ENCODE results near the gene USP46. TPM values are rescaled to one million over a fixed set of nuclear protein-coding genes. Genes with fewer than 3 reads are reported as not detected.

USP46 gene
- total and polyA plus RNA-seq, 12 donors, result 1.9 to 37.5 (median 19.2) TPM

DNA sequence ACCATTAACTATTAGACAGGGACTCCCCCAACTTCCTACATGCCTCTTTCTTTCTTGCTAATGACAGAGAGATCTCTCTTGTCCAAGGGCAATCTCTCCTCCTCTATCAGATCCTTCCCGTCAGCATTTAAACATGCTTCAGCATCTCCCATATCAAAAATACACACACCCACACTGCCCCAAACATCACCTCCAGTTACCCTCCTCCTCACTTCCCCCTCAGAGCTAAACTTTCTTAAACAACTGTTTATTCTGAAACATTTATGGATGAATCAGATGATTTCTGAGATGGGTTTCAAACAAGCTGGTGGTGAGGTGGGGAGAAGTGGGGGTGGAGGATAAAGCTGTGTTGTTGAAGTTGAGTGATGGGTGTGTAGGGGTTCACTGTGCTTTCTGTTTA is 23.5 kb downstream of the USP46 start:
- H3K4me1 ChIP-seq (replicated peaks in 1 of 2), result peaks cover 0 to 1% of the 10 kb centered on the region in 2 donors
- 77 to 92% (median 92%) methylated on average over 1 of the region's 1 CpG for WGBS, 4 donors
- no peaks in the 10 kb centered on the region for H3K36me3 ChIP-seq (replicated peaks in 1 of 2)
- no peaks in the 10 kb centered on the region for H3K27me3 ChIP-seq
- no peak overlapping the region for H3K4me3 ChIP-seq
- DNase-seq, result no peak
- intact Hi-C loops (cut with DNase I), result no loop called here
- no peaks in the 10 kb centered on the region for H3K9me3 ChIP-seq (replicated peaks in 1 of 3)
- TF ChIP-seq POLR2A (IDR thresholded peaks at IDR 0.05), result no peak
- TF ChIP-seq, protein P1, sequence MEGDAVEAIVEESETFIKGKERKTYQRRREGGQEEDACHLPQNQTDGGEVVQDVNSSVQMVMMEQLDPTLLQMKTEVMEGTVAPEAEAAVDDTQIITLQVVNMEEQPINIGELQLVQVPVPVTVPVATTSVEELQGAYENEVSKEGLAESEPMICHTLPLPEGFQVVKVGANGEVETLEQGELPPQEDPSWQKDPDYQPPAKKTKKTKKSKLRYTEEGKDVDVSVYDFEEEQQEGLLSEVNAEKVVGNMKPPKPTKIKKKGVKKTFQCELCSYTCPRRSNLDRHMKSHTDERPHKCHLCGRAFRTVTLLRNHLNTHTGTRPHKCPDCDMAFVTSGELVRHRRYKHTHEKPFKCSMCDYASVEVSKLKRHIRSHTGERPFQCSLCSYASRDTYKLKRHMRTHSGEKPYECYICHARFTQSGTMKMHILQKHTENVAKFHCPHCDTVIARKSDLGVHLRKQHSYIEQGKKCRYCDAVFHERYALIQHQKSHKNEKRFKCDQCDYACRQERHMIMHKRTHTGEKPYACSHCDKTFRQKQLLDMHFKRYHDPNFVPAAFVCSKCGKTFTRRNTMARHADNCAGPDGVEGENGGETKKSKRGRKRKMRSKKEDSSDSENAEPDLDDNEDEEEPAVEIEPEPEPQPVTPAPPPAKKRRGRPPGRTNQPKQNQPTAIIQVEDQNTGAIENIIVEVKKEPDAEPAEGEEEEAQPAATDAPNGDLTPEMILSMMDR (IDR thresholded peaks at IDR 0.05), result no peak
- no peak overlapping the region for H3K27ac ChIP-seq

DNA sequence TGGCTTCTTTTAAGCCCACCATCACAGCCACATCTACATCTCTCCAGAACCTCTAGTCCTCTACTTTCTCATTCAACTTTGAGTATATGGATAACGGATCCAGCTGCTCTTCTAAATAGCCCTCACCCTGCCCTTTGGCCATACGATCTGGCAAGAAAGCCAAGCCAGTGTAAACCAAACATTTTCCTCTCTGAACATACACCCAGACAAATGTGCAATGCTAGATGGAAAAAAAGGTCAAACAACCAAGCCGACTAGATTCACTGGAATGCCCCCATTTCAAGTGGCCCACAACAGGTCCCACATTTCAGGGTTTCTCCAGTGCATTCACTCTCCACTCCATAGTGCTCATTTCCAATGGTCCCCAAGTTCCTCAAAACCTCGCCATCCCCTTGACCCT is 24.0 kb downstream of the USP46 start:
- Histone ChIP-seq H3K27me3 (no peaks in the 10 kb centered on the region), H3K27ac (no peak overlapping the region), H3K9me3 (replicated peaks in 1 of 3) (no peaks in the 10 kb centered on the region), H3K4me3 (no peak overlapping the region), H3K4me1 (replicated peaks in 1 of 2) (no peaks in the 10 kb centered on the region), H3K36me3 (replicated peaks in 1 of 2) (no peaks in the 10 kb centered on the region)
- no peak for TF ChIP-seq POLR2A (IDR thresholded peaks at IDR 0.05)
- TF ChIP-seq, protein P1 (IDR thresholded peaks at IDR 0.05), result no peak
- intact Hi-C loops (cut with DNase I), result no loop called here
- 82 to 91% (median 88%) methylated on average over 4 of the region's 4 CpGs for WGBS, 4 donors
- DNase-seq, result no peak

DNA sequence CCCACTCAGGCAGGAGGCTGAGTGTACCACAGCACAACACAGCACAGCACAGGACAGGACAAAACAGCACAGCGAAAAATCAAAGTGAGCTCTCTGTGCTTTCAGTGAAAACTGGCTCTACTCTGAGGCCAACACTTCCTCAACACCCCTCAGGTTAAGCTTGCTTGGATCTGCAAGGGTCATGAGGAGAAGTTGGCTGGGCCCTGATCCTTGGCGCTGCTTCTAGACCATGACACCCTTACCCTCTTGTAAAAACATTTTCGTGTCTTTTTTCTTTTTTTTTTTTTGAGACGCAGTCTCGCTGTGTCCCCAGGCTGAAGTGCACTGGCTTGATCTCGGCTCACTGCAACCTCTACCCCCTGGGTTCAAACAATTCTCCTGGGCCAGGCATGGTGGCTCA is 25.3 kb downstream of the USP46 start:
- Histone ChIP-seq H3K36me3 (replicated peaks in 1 of 2) (no peaks in the 10 kb centered on the region), H3K4me1 (replicated peaks in 1 of 2) (no peaks in the 10 kb centered on the region), H3K27ac (no peak overlapping the region), H3K27me3 (no peaks in the 10 kb centered on the region), H3K4me3 (no peak overlapping the region), H3K9me3 (replicated peaks in 1 of 3) (no peaks in the 10 kb centered on the region)
- TF ChIP-seq POLR2A (IDR thresholded peaks at IDR 0.05), result no peak
- TF ChIP-seq, protein P1 (IDR thresholded peaks at IDR 0.05), result no peak
- DNase-seq, result no peak
- intact Hi-C loops (cut with DNase I), result no loop called here
- 89 to 92% (median 91%) methylated on average over 5 to 6 of the region's 6 CpGs for WGBS, 4 donors

DNA sequence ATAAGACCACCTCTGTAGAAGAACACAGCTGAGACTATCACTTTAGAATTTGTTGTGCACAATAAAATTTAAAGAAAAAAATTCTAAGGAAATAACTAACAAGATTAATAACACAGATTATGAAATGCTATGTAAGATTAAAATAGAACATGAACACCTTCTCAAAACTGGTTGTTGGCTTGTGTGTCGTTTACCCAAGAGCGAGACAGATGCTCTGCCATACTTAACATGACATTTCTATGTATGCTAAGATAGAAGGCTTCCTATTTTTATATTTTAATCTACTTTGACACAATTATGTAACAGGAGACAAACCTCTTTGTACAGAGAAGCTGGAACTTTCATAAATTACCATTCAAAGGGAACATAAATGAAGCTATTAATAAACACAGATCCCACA is 30.1 kb downstream of the USP46 start:
- H3K36me3 ChIP-seq (replicated peaks in 1 of 2), result peaks cover 0 to 4% of the 10 kb centered on the region in 2 donors
- no peak overlapping the region for H3K4me3 ChIP-seq
- DNase-seq, result no peak
- H3K9me3 ChIP-seq (replicated peaks in 1 of 3), result no peaks in the 10 kb centered on the region
- H3K27ac ChIP-seq, result no peak overlapping the region
- H3K27me3 ChIP-seq, result no peaks in the 10 kb centered on the region
- no peaks in the 10 kb centered on the region for H3K4me1 ChIP-seq (replicated peaks in 1 of 2)
- intact Hi-C loops (cut with DNase I), result no loop called here
- TF ChIP-seq, protein P1 (IDR thresholded peaks at IDR 0.05), result no peak
- no peak for TF ChIP-seq POLR2A (IDR thresholded peaks at IDR 0.05)
- 87 to 91% (median 89%) methylated on average over 2 of the region's 2 CpGs for WGBS, 4 donors

All from adrenal gland (tissue), 12 donors.